HG02642 (cell line): ENCODE data around the gene MIF4GD.

Experiments used
- ATAC-seq: cut with Tn5 transposase; IDR thresholded peaks from one replicate; pipeline ENCODE4 v1.9.1; 2021; ENCODE audit warnings: mild to moderate bottlenecking; ENCODE audit not compliant: unreplicated experiment, poor library complexity

MIF4GD gene

GRCh38 chr17:75238684-75239191 lies 32.3 kb downstream of the MIF4GD start:
- peak; percentile 51 for ATAC-seq

DNA sequence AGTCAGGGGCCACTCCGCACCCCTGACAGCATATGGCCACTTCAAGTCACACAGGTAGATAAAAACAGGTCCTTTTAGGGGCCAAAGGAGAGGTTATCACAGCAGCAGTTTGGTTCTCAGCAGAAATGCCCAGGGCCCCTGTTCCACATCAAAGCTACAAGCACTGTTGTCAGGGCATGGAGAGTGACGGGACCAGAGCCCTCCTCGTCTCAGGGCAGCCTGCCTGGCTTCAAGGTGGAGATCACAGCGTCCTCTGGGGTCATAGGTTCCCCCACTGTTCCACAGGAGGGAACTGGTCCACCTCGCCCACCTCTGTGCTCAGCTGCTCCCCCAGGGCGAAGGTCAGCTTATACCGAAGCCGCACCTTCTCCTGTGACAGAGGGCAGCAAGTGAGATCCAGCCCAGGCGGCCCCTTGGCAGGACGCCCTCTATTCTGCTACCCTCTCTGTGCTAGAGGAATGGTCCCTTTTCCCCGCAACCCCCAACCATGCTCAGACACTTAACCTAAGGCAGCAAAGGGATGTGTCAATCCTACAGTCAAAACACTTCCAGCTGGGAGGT lies 32.9 kb downstream of the MIF4GD start:
- ATAC-seq = no peak

GRCh38 chr17:75237100-75238014 lies 33.7 kb downstream of the MIF4GD start:
- no peak for ATAC-seq

DNA sequence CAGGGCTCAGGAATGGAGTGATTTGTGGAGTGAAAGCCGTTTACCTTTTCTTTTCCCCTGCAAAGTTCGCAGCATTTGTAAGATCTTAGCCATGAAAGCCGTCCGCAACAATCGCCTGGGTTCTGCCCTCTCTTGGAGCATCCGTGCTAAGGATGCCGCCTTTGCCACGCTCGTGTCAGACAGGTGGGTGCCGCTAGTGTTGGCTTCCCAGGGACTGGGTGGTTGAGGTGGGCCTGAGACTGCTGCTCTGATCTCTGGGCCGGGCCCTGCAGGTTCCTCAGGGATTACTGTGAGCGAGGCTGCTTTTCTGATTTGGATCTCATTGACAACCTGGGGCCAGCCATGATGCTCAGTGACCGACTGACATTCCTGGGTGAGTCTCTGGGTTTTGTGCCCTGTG lies 38.2 kb downstream of the MIF4GD start:
- no peak for ATAC-seq

- no peak for ATAC-seq
Measured at GRCh38 chr17:75231741-75232464, 39.1 kb downstream of the MIF4GD start.

DNA sequence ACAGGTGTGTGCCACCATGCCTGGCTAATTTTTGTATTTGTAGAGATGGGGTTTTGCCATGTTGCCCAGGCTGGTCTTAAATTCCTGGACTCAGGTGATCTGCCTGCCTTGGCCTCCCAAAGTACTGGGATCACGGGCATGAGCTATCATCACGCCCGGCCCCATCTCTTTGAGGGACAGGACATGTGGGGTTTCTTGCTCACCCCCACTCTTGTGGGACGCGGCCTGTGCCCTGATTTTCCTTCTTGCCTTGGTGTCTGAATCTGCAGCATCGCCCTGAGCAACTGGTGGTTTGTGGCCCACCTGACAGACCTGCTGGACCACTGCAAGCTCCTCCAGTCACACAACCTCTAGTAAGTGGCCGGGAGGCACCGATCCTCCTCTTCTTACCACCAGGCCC lies 40.0 kb downstream of the MIF4GD start:
- ATAC-seq = no peak

DNA sequence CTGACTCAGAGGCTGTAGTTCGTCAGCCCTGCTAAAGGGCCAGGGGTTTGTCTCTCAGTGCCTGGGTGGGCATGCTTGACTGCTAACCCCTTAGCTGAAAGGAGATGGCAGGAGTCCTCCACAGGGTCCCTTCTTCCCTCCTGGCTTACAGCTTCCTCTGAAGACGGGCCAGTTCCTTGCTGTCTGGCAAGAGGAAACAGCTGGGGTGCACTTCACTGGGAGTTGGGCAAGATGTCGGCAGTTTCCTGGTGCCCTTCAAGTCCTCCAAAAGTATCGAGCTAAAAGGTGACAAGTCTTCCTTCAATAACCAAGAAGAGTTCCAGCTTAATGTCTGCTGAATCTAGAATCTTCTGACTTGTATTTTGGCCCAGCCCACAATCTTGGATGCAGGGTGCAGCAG lies 42.2 kb downstream of the MIF4GD start:
- no peak for ATAC-seq

DNA sequence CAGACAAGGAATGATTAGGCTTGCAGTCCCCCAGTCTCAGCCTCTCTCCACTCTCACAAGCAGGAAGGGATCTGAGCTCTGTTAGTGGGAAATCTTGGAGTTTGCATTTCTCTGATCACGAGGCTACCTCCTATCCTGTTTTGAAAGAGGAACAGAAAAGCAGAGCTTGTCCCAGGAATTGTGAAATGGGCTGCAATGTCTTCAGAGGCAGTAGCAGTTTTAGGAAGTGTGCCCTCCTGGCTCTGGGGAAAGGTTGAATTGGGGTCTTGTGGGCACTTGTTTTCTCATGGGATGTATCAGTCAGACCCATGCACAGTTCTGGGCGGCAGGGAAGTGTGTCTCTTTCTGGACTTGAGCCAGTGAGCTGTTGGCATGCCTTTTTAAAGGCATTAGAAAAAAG lies 42.7 kb downstream of the MIF4GD start:
- ATAC-seq = no peak

GRCh38 chr17:75227729-75228128 lies 43.3 kb downstream of the MIF4GD start:
- no peak for ATAC-seq

DNA sequence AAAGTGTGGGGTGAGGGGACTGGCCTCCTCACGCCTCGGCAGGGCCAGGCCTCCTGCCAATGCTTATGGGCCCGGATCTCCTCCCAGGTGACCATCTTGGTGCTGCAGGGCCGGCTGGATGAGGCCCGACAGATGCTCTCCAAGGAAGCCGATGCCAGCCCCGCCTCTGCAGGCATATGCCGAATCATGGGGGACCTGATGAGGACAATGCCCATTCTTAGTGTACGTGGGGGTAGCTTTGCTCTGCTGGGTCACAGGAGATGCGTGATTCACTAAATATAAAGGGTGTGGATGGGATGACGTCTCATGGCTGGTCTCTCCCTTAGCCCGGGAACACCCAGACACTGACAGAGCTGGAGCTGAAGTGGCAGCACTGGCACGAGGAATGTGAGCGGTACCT lies 46.0 kb downstream of the MIF4GD start:
- no peak for ATAC-seq

DNA sequence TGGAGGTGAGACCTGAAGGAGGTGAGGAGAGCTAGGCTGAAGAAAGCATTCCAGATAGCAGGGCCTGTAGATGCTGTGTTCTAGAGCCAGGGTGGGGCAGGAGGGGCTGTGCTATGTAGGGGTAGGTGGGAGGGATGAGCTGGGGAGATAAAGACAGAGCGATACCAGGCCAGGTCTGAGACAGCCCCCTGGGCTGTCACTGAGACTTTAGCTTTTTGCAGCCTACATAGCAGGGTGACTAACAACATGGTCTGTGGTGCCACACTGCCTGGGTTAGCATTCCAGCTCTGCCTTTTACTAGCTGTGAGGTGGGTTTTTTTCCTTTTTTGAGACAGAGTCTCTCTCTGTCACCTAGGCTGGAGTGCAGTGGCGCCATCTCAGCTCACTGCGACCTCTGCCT lies 51.2 kb downstream of the MIF4GD start:
- ATAC-seq = no peak

DNA sequence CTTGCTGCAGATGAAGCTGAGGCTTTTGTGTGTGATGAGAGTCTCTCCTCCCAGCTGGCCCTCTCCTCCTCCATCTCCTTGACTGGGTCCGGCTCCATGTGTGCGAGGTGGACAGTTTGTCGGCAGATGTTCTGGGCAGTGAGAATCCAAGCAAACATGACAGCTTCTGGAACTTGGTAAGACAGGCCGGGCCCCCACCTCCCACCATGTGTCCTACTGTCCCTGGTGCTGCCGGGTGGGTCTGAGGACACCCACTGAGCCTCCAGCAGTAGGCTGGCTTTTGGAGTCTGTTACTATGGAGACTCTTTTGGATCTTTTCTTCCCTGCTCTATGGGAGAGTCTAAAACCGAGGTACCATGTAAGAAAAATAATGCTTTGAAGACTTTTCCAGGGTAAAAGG lies 52.9 kb downstream of the MIF4GD start:
- ATAC-seq = no peak
